ENCODE measurements around the gene AXIN1. TPM values are rescaled to one million over a fixed set of nuclear protein-coding genes. Genes with fewer than 3 reads are reported as not detected.
"Not testable (repeated sequence)": the region's sequence is repeated elsewhere in the genome, so short reads cannot be mapped to it uniquely, and the experiment has no call there.

Gene AXIN1
- total RNA-seq, 2 experiments from 2014 or later = 20.0 to 23.8 TPM

DNA sequence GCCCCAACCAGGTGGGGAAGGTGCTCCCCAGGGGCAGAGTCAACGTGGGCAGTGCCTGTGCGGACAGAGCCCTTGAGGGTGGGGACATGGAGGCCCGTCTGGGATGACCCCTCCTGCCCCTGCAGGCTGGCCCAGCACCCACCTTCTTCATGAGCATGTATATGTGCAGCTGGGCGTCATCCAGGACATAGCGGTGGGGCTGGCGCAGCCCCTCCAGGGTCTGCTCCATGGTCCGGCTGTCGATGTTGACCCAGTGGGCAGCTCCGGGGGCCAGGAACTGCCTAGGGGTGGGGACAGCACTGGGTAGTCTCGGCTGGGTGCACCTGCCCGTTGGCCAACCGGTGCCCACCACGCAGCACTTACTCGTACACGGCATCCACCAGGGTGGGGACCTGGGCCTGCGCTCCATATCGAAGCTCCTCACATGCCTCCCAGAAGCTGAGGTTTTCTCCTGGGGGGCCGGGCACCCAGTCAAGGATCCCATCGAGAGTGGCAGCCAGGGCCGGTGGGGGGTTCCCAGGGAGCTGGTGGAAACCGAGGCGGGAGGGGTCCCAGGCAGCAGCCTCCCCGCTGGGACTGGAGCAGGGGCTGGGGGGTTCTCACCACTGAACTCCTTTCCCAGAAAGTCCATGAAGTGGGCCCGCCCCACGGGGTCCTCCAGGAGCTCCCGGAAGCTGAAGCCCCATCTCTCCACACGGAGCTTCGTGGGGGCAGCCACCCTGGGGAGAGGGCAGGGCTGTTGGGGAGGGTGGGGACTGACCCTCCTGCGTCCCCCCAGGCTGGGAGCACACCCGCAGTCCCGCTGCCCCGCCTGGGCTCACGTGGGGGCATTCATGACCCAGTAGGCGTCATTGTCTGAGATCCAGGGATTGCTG lies 81.9 kb downstream of the AXIN1 start:
- Mint-ChIP-seq H3K36me3 (ENCODE audit: low read depth) (no peaks in the 10 kb centered on the region), H3K4me1 (peaks cover 3% of the 10 kb centered on the region), H3K4me3 (no peak overlapping the region), H3K9me3 (ENCODE audit: low read depth) (no peaks in the 10 kb centered on the region), H3K27ac (no peak overlapping the region), H3K27me3 (peaks cover 4% of the 10 kb centered on the region)
- intact Hi-C loops (cut with DNase I, micrococcal nuclease) = no loop called here
- ATAC-seq (no peak), DNase-seq (no peak)
- ChIA-PET POLR2A (no interaction called here), CTCF (no interaction called here)

DNA sequence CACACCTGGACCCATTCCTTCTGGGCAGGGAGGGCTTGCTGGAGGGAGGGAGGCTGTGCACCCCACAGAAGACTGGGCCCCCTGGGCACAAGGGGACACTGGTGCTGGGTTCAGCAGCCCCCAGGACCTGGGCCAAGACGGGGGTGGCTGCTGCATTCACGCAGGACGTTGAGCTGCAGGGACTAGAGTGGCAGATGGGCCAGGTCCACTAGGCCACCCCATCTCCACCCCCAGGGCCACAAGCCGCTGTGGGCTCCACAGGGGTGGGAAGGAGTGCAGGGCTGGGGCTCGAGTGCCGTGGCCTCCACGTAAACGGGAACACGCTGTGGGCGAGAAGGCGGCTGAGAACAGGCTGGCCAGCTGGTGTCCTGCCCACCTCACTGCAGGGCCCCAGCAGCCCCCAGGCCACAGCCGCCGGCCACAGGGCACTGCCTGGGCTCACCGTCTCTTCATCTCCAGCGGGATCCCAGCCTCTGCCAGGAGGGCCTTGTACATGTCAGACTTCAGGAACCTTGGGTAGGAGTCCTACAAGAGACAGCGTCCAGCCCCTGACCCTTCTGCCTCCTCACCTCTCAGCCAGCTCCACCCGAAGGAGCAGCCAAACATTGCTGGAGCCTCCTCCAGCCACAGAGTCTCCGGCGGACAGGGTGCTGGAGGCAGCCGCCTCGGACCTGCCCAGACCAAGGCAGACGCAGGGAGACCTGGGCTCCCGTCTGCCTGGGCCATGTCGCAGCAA lies 83.3 kb downstream of the AXIN1 start:
- ATAC-seq (no peak), DNase-seq (no peak)
- intact Hi-C loops (cut with DNase I, micrococcal nuclease) = no loop called here
- Mint-ChIP-seq H3K9me3 (ENCODE audit: low read depth) (no peaks in the 10 kb centered on the region), H3K4me3 (no peak overlapping the region), H3K36me3 (ENCODE audit: low read depth) (no peaks in the 10 kb centered on the region), H3K27ac (no peak overlapping the region), H3K27me3 (peaks cover 1% of the 10 kb centered on the region), H3K4me1 (peaks cover 3% of the 10 kb centered on the region)
- ChIA-PET CTCF (no interaction called here), POLR2A (no interaction called here)

DNA sequence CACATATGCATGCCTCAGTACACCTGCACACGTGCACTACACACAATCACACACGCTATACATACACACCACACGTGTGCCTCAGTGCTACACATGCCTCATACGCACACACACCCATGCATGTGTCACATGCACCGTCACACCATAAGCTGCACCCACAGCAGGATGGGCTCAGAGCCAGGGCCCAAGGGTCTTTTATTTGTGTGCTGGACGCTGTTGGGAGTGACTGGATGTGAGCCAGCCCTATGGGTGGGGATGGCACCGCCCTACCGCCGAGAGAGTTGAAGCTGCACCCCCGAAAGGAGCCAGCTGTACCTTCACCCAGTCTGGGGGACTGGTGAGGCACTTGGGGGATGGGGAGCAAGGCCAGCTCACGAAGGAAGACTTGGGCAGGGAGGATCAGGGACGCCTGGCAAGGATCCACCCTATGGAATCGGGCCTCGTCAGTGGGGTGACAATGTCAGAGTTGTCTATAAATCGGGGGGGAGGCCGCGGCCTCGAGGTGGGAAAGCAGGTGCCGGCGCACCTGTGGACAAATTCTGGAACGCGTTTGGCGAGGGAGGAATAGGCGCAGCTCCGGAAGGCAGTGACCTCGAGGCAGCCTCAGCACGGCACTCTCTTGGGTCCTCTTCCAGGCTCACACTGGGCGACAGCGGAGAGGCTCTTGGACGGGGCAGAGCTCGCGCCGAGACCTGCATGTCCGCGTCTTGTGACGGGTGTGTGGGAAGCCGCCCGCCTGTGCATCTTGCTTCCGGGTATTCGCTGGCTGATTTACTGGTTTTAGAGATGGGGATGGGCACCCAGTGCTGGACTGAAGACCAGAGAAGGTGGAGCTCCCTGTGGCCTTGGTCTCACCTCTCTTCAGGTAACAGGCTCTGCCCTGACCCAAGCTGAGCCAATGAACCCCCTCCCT lies 84.1 kb downstream of the AXIN1 start:
- ATAC-seq (no peak), DNase-seq (no peak)
- peaks cover 3% of the 10 kb centered on the region for H3K4me1 Mint-ChIP-seq
- H3K4me3 Mint-ChIP-seq = no peak overlapping the region
- POLR2A ChIA-PET = no interaction called here
- H3K36me3 Mint-ChIP-seq (ENCODE audit: low read depth) = peaks cover 1% of the 10 kb centered on the region
- CTCF ChIA-PET = no interaction called here
- intact Hi-C loops (cut with DNase I, micrococcal nuclease) = no loop called here
- no peaks in the 10 kb centered on the region for H3K27me3 Mint-ChIP-seq
- H3K9me3 Mint-ChIP-seq (ENCODE audit: low read depth) = no peaks in the 10 kb centered on the region
- H3K27ac Mint-ChIP-seq = no peak overlapping the region

DNA sequence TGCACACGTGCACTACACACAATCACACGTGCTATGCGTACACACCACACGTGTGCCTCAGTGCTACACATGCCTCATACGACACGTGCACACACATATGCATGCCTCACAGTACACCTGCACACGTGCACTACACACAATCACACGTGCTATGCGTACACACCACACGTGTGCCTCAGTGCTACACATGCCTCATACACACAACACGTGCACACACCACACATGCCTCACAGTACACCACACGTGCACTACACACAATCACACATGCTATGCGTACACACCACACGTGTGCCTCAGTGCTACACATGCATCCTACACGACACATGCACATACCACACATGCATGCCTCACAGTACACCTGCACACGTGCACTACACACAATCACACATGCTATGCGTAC lies 85.0 kb downstream of the AXIN1 start:
- intact Hi-C loops (cut with DNase I, micrococcal nuclease); H3K36me3 Mint-ChIP-seq (ENCODE audit: low read depth); ATAC-seq: not testable (repeated sequence)

GRCh38 chr16:266258-267164 lies 86.0 kb downstream of the AXIN1 start:
- POLR2A ChIA-PET = no interaction called here
- Mint-ChIP-seq H3K9me3 (ENCODE audit: low read depth) (no peaks in the 10 kb centered on the region), H3K27me3 (no peaks in the 10 kb centered on the region), H3K36me3 (ENCODE audit: low read depth) (peaks cover 2% of the 10 kb centered on the region), H3K4me3 (no peak overlapping the region), H3K27ac (no peak overlapping the region), H3K4me1 (peaks cover 3% of the 10 kb centered on the region)
- no peak for DNase-seq
- CTCF ChIA-PET = interaction anchor here (0.7 kb wide), 1 partner anchor 17 kb away, joined by 4 read pairs; the partner anchor contains the start of gene PDIA2
- ATAC-seq = no peak
- intact Hi-C loops (cut with DNase I, micrococcal nuclease) = no loop called here

More for the DNA sequence above, 85.0 kb downstream of the AXIN1 start:
- DNase-seq; H3K27me3 Mint-ChIP-seq; POLR2A ChIA-PET; CTCF ChIA-PET; H3K9me3 Mint-ChIP-seq (ENCODE audit: low read depth); H3K4me1 Mint-ChIP-seq; H3K27ac Mint-ChIP-seq; H3K4me3 Mint-ChIP-seq: not testable (repeated sequence)

GRCh38 chr16:265711-266110 lies 86.8 kb downstream of the AXIN1 start:
- Mint-ChIP-seq H3K4me3 (no peak overlapping the region), H3K36me3 (ENCODE audit: low read depth) (peaks cover 2% of the 10 kb centered on the region), H3K9me3 (ENCODE audit: low read depth) (no peaks in the 10 kb centered on the region), H3K27me3 (no peaks in the 10 kb centered on the region), H3K4me1 (peaks cover 3% of the 10 kb centered on the region), H3K27ac (no peak overlapping the region)
- peak; percentile 51 for ATAC-seq
- DNase-seq = peak; percentile 41
- intact Hi-C loops (cut with DNase I, micrococcal nuclease) = no loop called here
- POLR2A ChIA-PET = no interaction called here
- CTCF ChIA-PET = no interaction called here

- intact Hi-C loops (cut with DNase I, micrococcal nuclease) = no loop called here
- Mint-ChIP-seq H3K4me3 (no peak overlapping the region), H3K27ac (no peak overlapping the region), H3K4me1 (peaks cover 3% of the 10 kb centered on the region), H3K36me3 (ENCODE audit: low read depth) (peaks cover 2% of the 10 kb centered on the region), H3K27me3 (no peaks in the 10 kb centered on the region), H3K9me3 (ENCODE audit: low read depth) (no peaks in the 10 kb centered on the region)
- ATAC-seq (no peak), DNase-seq (no peak)
- ChIA-PET POLR2A (no interaction called here), CTCF (no interaction called here)
Measured at GRCh38 chr16:265002-265529, 87.5 kb downstream of the AXIN1 start.

DNA sequence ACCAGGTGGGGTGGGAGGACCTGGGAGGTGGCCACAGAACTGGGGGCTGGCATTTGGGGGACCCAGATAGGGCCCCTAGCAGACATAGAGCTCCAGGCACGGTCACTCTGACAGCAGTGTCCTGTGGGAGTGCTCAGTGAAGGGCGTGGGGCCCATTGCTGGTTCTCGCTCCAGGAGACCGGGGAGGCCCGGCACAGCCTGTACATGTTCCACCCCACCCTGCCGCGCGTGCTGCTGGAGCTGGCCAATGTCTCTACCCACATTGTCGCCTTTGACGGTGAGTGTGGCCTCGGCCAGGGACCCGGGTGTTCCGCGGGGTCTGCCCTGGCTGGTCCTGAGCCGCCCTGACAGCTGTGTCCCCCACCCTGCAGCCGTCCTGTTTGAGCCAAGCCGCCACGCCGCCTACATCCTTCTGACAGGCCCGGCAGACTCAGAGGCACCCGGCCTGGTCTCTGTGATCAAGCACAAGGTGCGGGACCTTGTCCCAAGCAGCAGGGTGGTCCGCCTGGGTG lies 88.0 kb downstream of the AXIN1 start:
- POLR2A ChIA-PET = no interaction called here
- ATAC-seq (no peak), DNase-seq (no peak)
- peaks cover 2% of the 10 kb centered on the region for H3K36me3 Mint-ChIP-seq (ENCODE audit: low read depth)
- H3K27me3 Mint-ChIP-seq = no peaks in the 10 kb centered on the region
- H3K9me3 Mint-ChIP-seq (ENCODE audit: low read depth) = no peaks in the 10 kb centered on the region
- CTCF ChIA-PET = interaction anchor here (0.7 kb wide), 1 partner anchor 43 kb away, joined by 3 read pairs; no protein-coding TSS in a partner anchor
- intact Hi-C loops (cut with DNase I, micrococcal nuclease) = no loop called here
- no peak overlapping the region for H3K4me3 Mint-ChIP-seq
- peaks cover 3% of the 10 kb centered on the region for H3K4me1 Mint-ChIP-seq
- no peak overlapping the region for H3K27ac Mint-ChIP-seq

DNA sequence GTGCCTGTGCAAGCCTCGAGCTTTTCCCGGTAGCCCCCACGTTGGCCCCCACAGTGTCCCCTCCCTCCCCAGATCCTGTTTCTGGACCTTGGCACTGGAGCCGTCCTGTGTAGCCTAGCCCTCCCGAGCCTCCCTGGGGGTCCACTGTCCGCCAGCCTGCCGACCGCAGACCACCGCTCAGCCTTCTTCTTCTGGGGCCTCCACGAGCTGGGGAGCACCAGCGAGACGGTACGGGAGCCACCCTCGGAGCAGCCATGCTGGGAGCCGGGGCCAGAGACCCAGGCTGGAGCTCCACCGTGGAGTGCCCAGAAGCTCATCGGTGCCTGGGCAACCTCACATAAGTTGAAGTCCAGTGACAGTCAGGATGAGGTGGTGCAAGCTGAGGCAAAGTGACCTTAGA lies 88.6 kb downstream of the AXIN1 start:
- no peak for DNase-seq

DNA sequence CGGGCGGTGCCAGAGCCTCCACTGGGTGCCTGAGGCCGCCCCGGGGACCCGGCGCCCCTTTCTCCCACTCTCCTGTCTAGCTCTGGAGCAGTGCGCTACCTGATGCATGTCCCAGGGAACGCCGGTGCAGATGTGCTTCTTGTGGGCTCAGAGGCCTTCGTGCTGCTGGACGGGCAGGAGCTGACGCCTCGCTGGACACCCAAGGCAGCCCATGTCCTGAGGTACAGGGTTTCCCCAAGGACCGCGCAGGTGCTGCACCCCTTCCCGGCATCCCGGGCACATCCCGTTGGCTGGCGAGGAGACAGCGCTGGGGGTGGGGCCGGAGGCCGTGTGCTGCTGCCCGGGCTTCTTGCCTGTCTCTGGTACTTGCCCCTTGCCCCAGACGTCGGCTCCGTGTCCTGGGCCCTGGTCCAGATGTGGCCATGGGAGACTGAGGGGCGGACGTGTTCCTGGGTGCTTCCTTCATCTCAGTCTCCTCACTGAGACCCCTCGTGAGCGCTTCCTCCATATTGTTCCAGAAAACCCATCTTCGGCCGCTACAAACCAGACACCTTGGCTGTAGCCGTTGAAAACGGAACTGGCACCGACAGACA lies 89.2 kb downstream of the AXIN1 start:
- H3K9me3 Mint-ChIP-seq (ENCODE audit: low read depth) = no peaks in the 10 kb centered on the region
- no peak for DNase-seq
- intact Hi-C loops (cut with DNase I, micrococcal nuclease) = no loop called here
- H3K27me3 Mint-ChIP-seq = no peaks in the 10 kb centered on the region
- H3K27ac Mint-ChIP-seq = no peak overlapping the region
- no peak overlapping the region for H3K4me3 Mint-ChIP-seq
- ATAC-seq = no peak
- ChIA-PET CTCF (interaction anchor here (0.7 kb wide), 1 partner anchor 28 kb away, joined by 3 read pairs; no protein-coding TSS in a partner anchor), POLR2A (no interaction called here)
- H3K4me1 Mint-ChIP-seq = peaks cover 5% of the 10 kb centered on the region
- H3K36me3 Mint-ChIP-seq (ENCODE audit: low read depth) = peaks cover 2% of the 10 kb centered on the region

More for the DNA sequence above, 88.6 kb downstream of the AXIN1 start:
- intact Hi-C loops (cut with DNase I, micrococcal nuclease) = no loop called here
- CTCF ChIA-PET = interaction anchor here (0.7 kb wide), 2 partner anchors 29 to 43 kb away, joined by 3 read pairs; no protein-coding TSS in a partner anchor
- POLR2A ChIA-PET = no interaction called here
- no peak overlapping the region for H3K27ac Mint-ChIP-seq
- H3K36me3 Mint-ChIP-seq (ENCODE audit: low read depth) = peaks cover 2% of the 10 kb centered on the region
- no peak overlapping the region for H3K4me3 Mint-ChIP-seq
- peaks cover 5% of the 10 kb centered on the region for H3K4me1 Mint-ChIP-seq
- H3K27me3 Mint-ChIP-seq = no peaks in the 10 kb centered on the region
- H3K9me3 Mint-ChIP-seq (ENCODE audit: low read depth) = no peaks in the 10 kb centered on the region
- no peak for ATAC-seq

Data from activated CD4-positive, alpha-beta T cell treated with anti-CD3 and anti-CD28 coated beads for 36 hours (primary cell).